CD1c-positive myeloid dendritic cell (primary cell): Measurements from ENCODE around the gene INPP5E.
A peak's percentile ranks its signal among the peaks of the same experiment; 100 is the strongest.

Source experiments
- DNase-seq: peaks from one replicate; pipeline ENCODE4 v3.0.0-alpha.2; 2016; ENCODE audit errors: extremely low spot score

INPP5E gene

GRCh38 chr9:136387217-136387616 is 52.4 kb downstream of the INPP5E start:
- DNase-seq, result no peak

GRCh38 chr9:136386018-136386417 is 53.6 kb downstream of the INPP5E start:
- peak; percentile 58 for DNase-seq

- peak; percentile 16 for DNase-seq
Measured at GRCh38 chr9:136385015-136385414, 54.6 kb downstream of the INPP5E start.

GRCh38 chr9:136383436-136383835 is 56.2 kb downstream of the INPP5E start:
- no peak for DNase-seq

- DNase-seq, result no peak
Measured at GRCh38 chr9:136381966-136382513, 57.6 kb downstream of the INPP5E start.

- DNase-seq, result no peak
Measured at GRCh38 chr9:136381311-136381710, 58.3 kb downstream of the INPP5E start.

- DNase-seq, result no peak
Measured at GRCh38 chr9:136380381-136380780, 59.3 kb downstream of the INPP5E start.

- no peak for DNase-seq
Measured at GRCh38 chr9:136379891-136380290, 59.8 kb downstream of the INPP5E start.

- DNase-seq, result no peak
Measured at GRCh38 chr9:136379401-136379800, 60.2 kb downstream of the INPP5E start.

- DNase-seq, result no peak
Measured at GRCh38 chr9:136379003-136379287, 60.7 kb downstream of the INPP5E start.
